ENCODE data around the gene MINDY2. TPM values are rescaled to one million over a fixed set of nuclear protein-coding genes. Genes with fewer than 3 reads are reported as not detected.

Gene MINDY2
- total RNA-seq, 1 donor: 19.9 TPM

GRCh38 chr15:58737298-58737697 lies 33.8 kb upstream of the MINDY2 start:
- no peaks in the 10 kb centered on the region for H3K27me3 ChIP-seq (ENCODE audit: insufficient read depth, low read length)
- H3K9me3 ChIP-seq (ENCODE audit: low read depth, low read length): no peaks in the 10 kb centered on the region
- peaks cover 88% of the 10 kb centered on the region for H3K79me2 ChIP-seq (ENCODE audit: insufficient read depth, low read length)
- no peak overlapping the region for H3K27ac ChIP-seq (ENCODE audit: low read depth, low read length)
- no peak for DNase-seq (ENCODE audit: insufficient read length, low spot score, missing footprints)
- no peak overlapping the region for H2AFZ ChIP-seq (ENCODE audit: low read length)
- H4K20me1 ChIP-seq (ENCODE audit: insufficient read depth, low read length): peaks cover 34% of the 10 kb centered on the region
- TF ChIP-seq CTCF (IDR thresholded peaks at IDR 0.05; ENCODE audit: extremely low read depth, low read depth, low read length): no peak
- H3K4me1 ChIP-seq (ENCODE audit: insufficient read depth, low read length): peaks cover 6% of the 10 kb centered on the region
- no peaks in the 10 kb centered on the region for H3K36me3 ChIP-seq (ENCODE audit: insufficient read depth, low read length)
- H3K4me3 ChIP-seq (ENCODE audit: insufficient read depth, low read length): no peak overlapping the region
- no peak overlapping the region for H3K4me2 ChIP-seq (ENCODE audit: insufficient read depth, low read length)

- H3K4me3 ChIP-seq (ENCODE audit: insufficient read depth, low read length): no peak overlapping the region
- no peaks in the 10 kb centered on the region for H3K27me3 ChIP-seq (ENCODE audit: insufficient read depth, low read length)
- no peak overlapping the region for H2AFZ ChIP-seq (ENCODE audit: low read length)
- no peak overlapping the region for H3K4me2 ChIP-seq (ENCODE audit: insufficient read depth, low read length)
- peaks cover 89% of the 10 kb centered on the region for H3K79me2 ChIP-seq (ENCODE audit: insufficient read depth, low read length)
- TF ChIP-seq CTCF (IDR thresholded peaks at IDR 0.05; ENCODE audit: extremely low read depth, low read depth, low read length): no peak
- H4K20me1 ChIP-seq (ENCODE audit: insufficient read depth, low read length): peaks cover 36% of the 10 kb centered on the region
- peaks cover 12% of the 10 kb centered on the region for H3K4me1 ChIP-seq (ENCODE audit: insufficient read depth, low read length)
- peak overlapping the region; percentile 32 for H3K27ac ChIP-seq (ENCODE audit: low read depth, low read length)
- no peaks in the 10 kb centered on the region for H3K9me3 ChIP-seq (ENCODE audit: low read depth, low read length)
- DNase-seq (ENCODE audit: insufficient read length, low spot score, missing footprints): no peak
- no peaks in the 10 kb centered on the region for H3K36me3 ChIP-seq (ENCODE audit: insufficient read depth, low read length)
Observed at GRCh38 chr15:58738046-58738707, 32.9 kb upstream of the MINDY2 start.

GRCh38 chr15:58740436-58740835 lies 30.7 kb upstream of the MINDY2 start:
- H3K4me2 ChIP-seq (ENCODE audit: insufficient read depth, low read length): no peak overlapping the region
- H3K9me3 ChIP-seq (ENCODE audit: low read depth, low read length): no peaks in the 10 kb centered on the region
- no peak for TF ChIP-seq CTCF (IDR thresholded peaks at IDR 0.05; ENCODE audit: extremely low read depth, low read depth, low read length)
- no peak overlapping the region for H3K27ac ChIP-seq (ENCODE audit: low read depth, low read length)
- H2AFZ ChIP-seq (ENCODE audit: low read length): no peak overlapping the region
- no peak for DNase-seq (ENCODE audit: insufficient read length, low spot score, missing footprints)
- peaks cover 13% of the 10 kb centered on the region for H3K4me1 ChIP-seq (ENCODE audit: insufficient read depth, low read length)
- H4K20me1 ChIP-seq (ENCODE audit: insufficient read depth, low read length): peaks cover 35% of the 10 kb centered on the region
- H3K36me3 ChIP-seq (ENCODE audit: insufficient read depth, low read length): no peaks in the 10 kb centered on the region
- H3K79me2 ChIP-seq (ENCODE audit: insufficient read depth, low read length): peaks cover 93% of the 10 kb centered on the region
- H3K4me3 ChIP-seq (ENCODE audit: insufficient read depth, low read length): no peak overlapping the region
- H3K27me3 ChIP-seq (ENCODE audit: insufficient read depth, low read length): no peaks in the 10 kb centered on the region

GRCh38 chr15:58741032-58741431 lies 30.1 kb upstream of the MINDY2 start:
- H3K36me3 ChIP-seq (ENCODE audit: insufficient read depth, low read length): no peaks in the 10 kb centered on the region
- H3K4me3 ChIP-seq (ENCODE audit: insufficient read depth, low read length): no peak overlapping the region
- peaks cover 93% of the 10 kb centered on the region for H3K79me2 ChIP-seq (ENCODE audit: insufficient read depth, low read length)
- no peaks in the 10 kb centered on the region for H3K9me3 ChIP-seq (ENCODE audit: low read depth, low read length)
- H3K4me1 ChIP-seq (ENCODE audit: insufficient read depth, low read length): peaks cover 13% of the 10 kb centered on the region
- H3K27me3 ChIP-seq (ENCODE audit: insufficient read depth, low read length): no peaks in the 10 kb centered on the region
- no peak overlapping the region for H3K4me2 ChIP-seq (ENCODE audit: insufficient read depth, low read length)
- no peak overlapping the region for H2AFZ ChIP-seq (ENCODE audit: low read length)
- no peak overlapping the region for H3K27ac ChIP-seq (ENCODE audit: low read depth, low read length)
- peaks cover 35% of the 10 kb centered on the region for H4K20me1 ChIP-seq (ENCODE audit: insufficient read depth, low read length)
- no peak for TF ChIP-seq CTCF (IDR thresholded peaks at IDR 0.05; ENCODE audit: extremely low read depth, low read depth, low read length)
- DNase-seq (ENCODE audit: insufficient read length, low spot score, missing footprints): no peak
